WTC11 (cell line): ENCODE measurements around the gene ZDHHC19. TPM values are rescaled to one million over a fixed set of nuclear protein-coding genes. Genes with fewer than 3 reads are reported as not detected.

Experiments
- ATAC-seq: fragments of 200-7000 bp; cut with Tn5 transposase; 2 replicates; pipeline ENCODE4 v1.10.0; 2021; ENCODE audit warnings: mild to moderate bottlenecking, moderate library complexity
- CTCF ChIA-PET: fragments of 300-600 bp; sonication (Branson Sonifier 250); formaldehyde crosslinking; loops from one replicate; lab custom pipeline; 2021; ENCODE audit warnings: antibody characterized with exemption; lab: Charles Lee
- POLR2A ChIA-PET: fragments of 350-600 bp; sonication (Branson Sonifier 250); formaldehyde crosslinking; loops from one replicate; lab custom pipeline; 2021; ENCODE audit warnings: antibody characterized with exemption; lab: Charles Lee
- DNase-seq: peaks from one replicate; pipeline ENCODE4 v3.0.0; 2021; ENCODE audit warnings: low spot score
- H3K27ac Mint-ChIP-seq: 2 replicates; pipeline ENCODE4 v1.8.0; 2021; ENCODE audit warnings: mixed read lengths
- H3K27me3 Mint-ChIP-seq: 2 replicates; pipeline ENCODE4 v1.8.0; 2021; ENCODE audit warnings: low read depth, mild to moderate bottlenecking, moderate library complexity, mixed read lengths
- H3K36me3 Mint-ChIP-seq: 2 replicates; pipeline ENCODE4 v1.8.0; 2021; ENCODE audit warnings: mixed read lengths
- H3K4me1 Mint-ChIP-seq: 2 replicates; pipeline ENCODE4 v1.8.0; 2022; ENCODE audit warnings: mixed read lengths
- H3K4me3 Mint-ChIP-seq: 2 replicates; pipeline ENCODE4 v1.8.0; 2021; ENCODE audit warnings: mild to moderate bottlenecking, moderate library complexity, mixed read lengths
- H3K9me3 Mint-ChIP-seq: 2 replicates; pipeline ENCODE4 v1.8.0; 2021; ENCODE audit warnings: mixed read lengths
- CREM ChIP-seq: sonication (generic); formaldehyde crosslinking; IDR thresholded peaks from 2 replicates; pipeline ENCODE4 v1.8.1; 2022; ENCODE audit warnings: mild to moderate bottlenecking, missing genetic modification reagents, moderate library complexity
- EMX1 ChIP-seq: fragments of 250-450 bp; sonication (Bioruptor Pico); IDR thresholded peaks from 2 replicates; pipeline ENCODE4 v1.8.0; 2021; ENCODE audit warnings: mild to moderate bottlenecking
- ESRRA ChIP-seq: sonication (generic); formaldehyde crosslinking; IDR thresholded peaks from 2 replicates; pipeline ENCODE4 v1.8.1; 2022; ENCODE audit warnings: mild to moderate bottlenecking, missing genetic modification reagents, borderline replicate concordance
- FOXJ3 ChIP-seq: sonication (generic); formaldehyde crosslinking; IDR thresholded peaks from 2 replicates; pipeline ENCODE4 v1.9.0; 2021; ENCODE audit warnings: missing genetic modification reagents, mild to moderate bottlenecking, borderline replicate concordance
- FOXK1 ChIP-seq: sonication (generic); formaldehyde crosslinking; IDR thresholded peaks from 2 replicates; pipeline ENCODE4 v1.8.0; 2022; ENCODE audit warnings: mild to moderate bottlenecking, moderate library complexity, missing genetic modification reagents
- FOXP1 ChIP-seq: sonication (generic); formaldehyde crosslinking; IDR thresholded peaks from 2 replicates; pipeline ENCODE4 v1.8.0; 2022; ENCODE audit warnings: missing genetic modification reagents, mild to moderate bottlenecking, moderate library complexity, borderline replicate concordance
- GRHL2 ChIP-seq: fragments of 250-450 bp; sonication (Bioruptor Pico); IDR thresholded peaks from 2 replicates; pipeline ENCODE4 v1.8.0; 2022; ENCODE audit warnings: mild to moderate bottlenecking, moderate library complexity; ENCODE audit not compliant: insufficient replicate concordance, severe bottlenecking
- NFE2L1 ChIP-seq: sonication (generic); formaldehyde crosslinking; IDR thresholded peaks from 2 replicates; pipeline ENCODE4 v1.8.1; 2023; ENCODE audit warnings: missing genetic modification reagents
- SMAD3 ChIP-seq: sonication (generic); formaldehyde crosslinking; IDR thresholded peaks from 2 replicates; pipeline ENCODE4 v1.8.0; 2022; ENCODE audit warnings: missing genetic modification reagents, mild to moderate bottlenecking, borderline replicate concordance
- TP53 ChIP-seq: sonication (generic); formaldehyde crosslinking; IDR thresholded peaks from 2 replicates; pipeline ENCODE4 v1.8.1; 2023; ENCODE audit warnings: mild to moderate bottlenecking, missing genetic modification reagents
- ZNF219 ChIP-seq: sonication (generic); formaldehyde crosslinking; IDR thresholded peaks from 2 replicates; pipeline ENCODE4 v1.8.0; 2023; ENCODE audit warnings: missing genetic modification reagents, mild to moderate bottlenecking, borderline replicate concordance
- total RNA-seq: library from RNA; stranded (reverse); gene quantifications from 3 replicates; pipeline ENCODE4 v1.2.3, GENCODE V29; 2021
- TF ChIP-seq, protein P1 (sequence below): sonication (generic); formaldehyde crosslinking; IDR thresholded peaks from 2 replicates; pipeline ENCODE4 v1.8.1; 2023; ENCODE audit warnings: mild to moderate bottlenecking, missing genetic modification reagents
- TF ChIP-seq, protein P2 (sequence below): fragments of 250-450 bp; sonication (Bioruptor Pico); conservative IDR thresholded peaks from 2 replicates; pipeline ENCODE4 v1.9.0; 2021; ENCODE audit warnings: mild to moderate bottlenecking
- TF ChIP-seq, protein P3 (sequence below): sonication (generic); formaldehyde crosslinking; IDR thresholded peaks from 2 replicates; pipeline ENCODE4 v1.8.1; 2023; ENCODE audit warnings: mild to moderate bottlenecking, missing genetic modification reagents, moderate library complexity
- TF ChIP-seq, protein P4 (sequence below): sonication (generic); formaldehyde crosslinking; IDR thresholded peaks from 2 replicates; pipeline ENCODE4 v1.8.1; 2023; ENCODE audit warnings: mild to moderate bottlenecking, missing genetic modification reagents, moderate library complexity
- TF ChIP-seq, protein P5 (sequence below): sonication (generic); formaldehyde crosslinking; conservative IDR thresholded peaks from 2 replicates; pipeline ENCODE4 v1.8.1; 2023; ENCODE audit warnings: mild to moderate bottlenecking, low read depth, missing genetic modification reagents, moderate library complexity
- TF ChIP-seq, protein P6 (sequence below): sonication (generic); formaldehyde crosslinking; IDR thresholded peaks from 2 replicates; pipeline ENCODE4 v1.8.0; 2022; ENCODE audit warnings: missing genetic modification reagents
- TF ChIP-seq, protein P7 (sequence below): sonication (generic); formaldehyde crosslinking; IDR thresholded peaks from 2 replicates; pipeline ENCODE4 v1.8.1; 2022; ENCODE audit warnings: low read depth, missing genetic modification reagents, borderline replicate concordance

The ZDHHC19 gene
- total RNA-seq, 1 experiment from 2014 or later = 4.4 TPM

DNA sequence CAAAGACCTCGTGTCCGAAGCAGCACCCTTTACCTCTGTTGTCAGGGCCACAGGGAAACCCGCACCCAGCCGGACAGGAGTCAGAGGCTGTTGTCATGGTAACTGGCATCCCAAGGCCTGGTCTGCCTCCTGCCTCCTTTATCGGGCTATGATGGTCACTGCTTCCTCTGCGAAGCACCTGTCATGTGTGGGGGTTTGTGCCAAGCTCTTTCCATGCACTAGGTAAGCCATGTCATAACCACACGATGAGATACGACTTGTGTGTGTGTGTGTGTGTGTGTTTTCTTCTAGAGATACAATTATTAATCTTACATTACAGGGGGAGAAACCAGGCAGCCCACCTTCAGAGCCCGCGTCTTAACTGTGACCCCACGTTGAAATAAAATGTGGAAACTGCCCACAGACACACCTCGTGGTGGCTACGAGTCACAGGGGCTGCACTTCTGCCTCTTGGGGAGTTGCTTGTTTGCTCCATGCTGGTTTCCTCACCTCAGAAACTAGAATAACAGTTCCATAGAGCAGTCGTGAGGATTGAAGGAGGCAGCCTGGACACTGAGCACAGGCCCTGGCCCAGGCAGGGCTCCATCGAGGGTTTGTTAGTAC is 18.0 kb downstream of the ZDHHC19 start:
- ChIA-PET CTCF (interaction anchor here (0.6 to 4.2 kb wide), 3 partner anchors 14 to 120 kb away, joined by 3 to 50 read pairs (median 3); no protein-coding TSS in a partner anchor), POLR2A (no interaction called here)

DNA sequence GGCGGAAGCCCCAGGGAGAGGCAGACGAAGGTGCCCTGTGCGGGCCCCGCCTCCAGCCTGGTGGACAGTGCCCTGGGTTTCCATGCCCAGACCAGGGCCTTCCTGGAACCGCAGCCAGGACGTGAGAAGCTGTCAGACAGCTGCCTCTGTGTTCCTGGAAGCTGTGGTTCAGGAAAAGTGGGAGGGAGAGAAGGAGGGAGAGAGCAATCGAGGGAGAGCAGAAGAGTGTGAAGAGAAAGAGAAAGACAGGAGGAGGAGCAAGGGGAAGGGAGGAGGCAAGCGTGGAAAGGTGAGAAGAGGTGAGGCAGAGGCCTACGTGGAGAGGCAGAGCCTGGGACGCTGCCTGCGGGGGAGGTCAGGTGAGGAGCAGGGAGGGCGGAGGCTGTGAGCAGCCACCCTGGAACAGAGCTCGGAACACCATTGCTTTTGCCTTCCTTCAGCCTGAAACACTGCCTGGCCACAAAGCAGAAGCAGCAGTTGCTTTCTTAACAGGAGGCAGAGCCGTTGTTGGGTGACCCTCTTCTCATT is 18.6 kb downstream of the ZDHHC19 start:
- Mint-ChIP-seq H3K36me3 (no peaks in the 10 kb centered on the region), H3K9me3 (no peaks in the 10 kb centered on the region), H3K4me1 (peaks cover 7% of the 10 kb centered on the region), H3K4me3 (no peak overlapping the region), H3K27ac (0 out of 2 replicates have a peak overlapping the region, but pooled peaks have one; percentile 60), H3K27me3 (no peaks in the 10 kb centered on the region)
- DNase-seq (no peak), ATAC-seq (no peak; the same call in 1 of the 2 replicates)
- ChIA-PET POLR2A (no interaction called here), CTCF (interaction anchor here (0.6 to 4.2 kb wide), 4 partner anchors 13 to 171 kb away, joined by 3 to 50 read pairs (median 3); no protein-coding TSS in a partner anchor)
- TF ChIP-seq, protein P1, sequence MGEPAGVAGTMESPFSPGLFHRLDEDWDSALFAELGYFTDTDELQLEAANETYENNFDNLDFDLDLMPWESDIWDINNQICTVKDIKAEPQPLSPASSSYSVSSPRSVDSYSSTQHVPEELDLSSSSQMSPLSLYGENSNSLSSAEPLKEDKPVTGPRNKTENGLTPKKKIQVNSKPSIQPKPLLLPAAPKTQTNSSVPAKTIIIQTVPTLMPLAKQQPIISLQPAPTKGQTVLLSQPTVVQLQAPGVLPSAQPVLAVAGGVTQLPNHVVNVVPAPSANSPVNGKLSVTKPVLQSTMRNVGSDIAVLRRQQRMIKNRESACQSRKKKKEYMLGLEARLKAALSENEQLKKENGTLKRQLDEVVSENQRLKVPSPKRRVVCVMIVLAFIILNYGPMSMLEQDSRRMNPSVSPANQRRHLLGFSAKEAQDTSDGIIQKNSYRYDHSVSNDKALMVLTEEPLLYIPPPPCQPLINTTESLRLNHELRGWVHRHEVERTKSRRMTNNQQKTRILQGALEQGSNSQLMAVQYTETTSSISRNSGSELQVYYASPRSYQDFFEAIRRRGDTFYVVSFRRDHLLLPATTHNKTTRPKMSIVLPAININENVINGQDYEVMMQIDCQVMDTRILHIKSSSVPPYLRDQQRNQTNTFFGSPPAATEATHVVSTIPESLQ (CRISPR knock-in tag) = no peak
- TF ChIP-seq TP53 (CRISPR knock-in tag) (no peak), FOXJ3 (no peak), CREM (CRISPR knock-in tag) (no peak), GRHL2 (CRISPR knock-in tag) (no peak), ZNF219 (no peak), SMAD3 (CRISPR knock-in tag) (no peak), ESRRA (CRISPR knock-in tag) (no peak), EMX1 (no peak)
- TF ChIP-seq, protein P2, sequence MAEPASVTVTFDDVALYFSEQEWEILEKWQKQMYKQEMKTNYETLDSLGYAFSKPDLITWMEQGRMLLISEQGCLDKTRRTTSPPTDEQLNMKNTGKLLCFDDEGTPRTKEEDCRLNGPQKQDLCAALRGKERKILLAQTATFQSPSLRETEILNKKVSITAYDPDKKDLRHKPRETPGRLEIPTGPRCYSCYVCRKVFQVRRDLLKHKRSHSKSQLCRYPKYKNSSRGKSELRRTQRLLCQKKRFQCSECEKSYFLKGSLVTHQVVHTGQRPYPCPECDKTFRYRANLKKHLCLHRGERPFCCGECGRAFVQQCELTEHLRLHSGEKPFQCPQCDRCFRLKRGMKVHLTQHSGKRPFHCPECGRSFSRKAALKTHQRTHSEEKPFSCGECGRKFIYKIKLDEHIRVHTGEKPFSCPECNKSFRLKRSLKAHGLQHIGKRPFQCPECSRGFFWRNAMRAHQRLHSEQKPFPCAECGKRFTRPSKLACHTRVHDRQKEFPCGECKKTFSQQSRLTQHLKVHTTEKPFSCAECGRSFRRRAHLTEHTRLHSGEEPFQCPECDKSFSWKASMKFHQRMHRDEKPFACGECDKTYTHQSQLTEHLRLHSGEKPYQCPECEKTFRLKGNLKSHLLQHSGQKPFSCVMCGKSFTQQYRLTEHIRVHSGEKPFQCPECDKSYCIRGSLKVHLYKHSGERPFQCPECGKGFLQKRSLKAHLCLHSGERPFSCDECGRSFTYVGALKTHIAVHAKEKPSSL = no peak
- TF ChIP-seq, protein P3, sequence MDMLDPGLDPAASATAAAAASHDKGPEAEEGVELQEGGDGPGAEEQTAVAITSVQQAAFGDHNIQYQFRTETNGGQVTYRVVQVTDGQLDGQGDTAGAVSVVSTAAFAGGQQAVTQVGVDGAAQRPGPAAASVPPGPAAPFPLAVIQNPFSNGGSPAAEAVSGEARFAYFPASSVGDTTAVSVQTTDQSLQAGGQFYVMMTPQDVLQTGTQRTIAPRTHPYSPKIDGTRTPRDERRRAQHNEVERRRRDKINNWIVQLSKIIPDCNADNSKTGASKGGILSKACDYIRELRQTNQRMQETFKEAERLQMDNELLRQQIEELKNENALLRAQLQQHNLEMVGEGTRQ (CRISPR knock-in tag) = no peak
- TF ChIP-seq, protein P4, sequence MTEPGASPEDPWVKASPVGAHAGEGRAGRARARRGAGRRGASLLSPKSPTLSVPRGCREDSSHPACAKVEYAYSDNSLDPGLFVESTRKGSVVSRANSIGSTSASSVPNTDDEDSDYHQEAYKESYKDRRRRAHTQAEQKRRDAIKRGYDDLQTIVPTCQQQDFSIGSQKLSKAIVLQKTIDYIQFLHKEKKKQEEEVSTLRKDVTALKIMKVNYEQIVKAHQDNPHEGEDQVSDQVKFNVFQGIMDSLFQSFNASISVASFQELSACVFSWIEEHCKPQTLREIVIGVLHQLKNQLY (CRISPR knock-in tag) = no peak
- TF ChIP-seq, protein P5, sequence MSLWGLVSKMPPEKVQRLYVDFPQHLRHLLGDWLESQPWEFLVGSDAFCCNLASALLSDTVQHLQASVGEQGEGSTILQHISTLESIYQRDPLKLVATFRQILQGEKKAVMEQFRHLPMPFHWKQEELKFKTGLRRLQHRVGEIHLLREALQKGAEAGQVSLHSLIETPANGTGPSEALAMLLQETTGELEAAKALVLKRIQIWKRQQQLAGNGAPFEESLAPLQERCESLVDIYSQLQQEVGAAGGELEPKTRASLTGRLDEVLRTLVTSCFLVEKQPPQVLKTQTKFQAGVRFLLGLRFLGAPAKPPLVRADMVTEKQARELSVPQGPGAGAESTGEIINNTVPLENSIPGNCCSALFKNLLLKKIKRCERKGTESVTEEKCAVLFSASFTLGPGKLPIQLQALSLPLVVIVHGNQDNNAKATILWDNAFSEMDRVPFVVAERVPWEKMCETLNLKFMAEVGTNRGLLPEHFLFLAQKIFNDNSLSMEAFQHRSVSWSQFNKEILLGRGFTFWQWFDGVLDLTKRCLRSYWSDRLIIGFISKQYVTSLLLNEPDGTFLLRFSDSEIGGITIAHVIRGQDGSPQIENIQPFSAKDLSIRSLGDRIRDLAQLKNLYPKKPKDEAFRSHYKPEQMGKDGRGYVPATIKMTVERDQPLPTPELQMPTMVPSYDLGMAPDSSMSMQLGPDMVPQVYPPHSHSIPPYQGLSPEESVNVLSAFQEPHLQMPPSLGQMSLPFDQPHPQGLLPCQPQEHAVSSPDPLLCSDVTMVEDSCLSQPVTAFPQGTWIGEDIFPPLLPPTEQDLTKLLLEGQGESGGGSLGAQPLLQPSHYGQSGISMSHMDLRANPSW (CRISPR knock-in tag) = no peak

More for the DNA sequence above, 18.0 kb downstream of the ZDHHC19 start:
- TF ChIP-seq NFE2L1 (CRISPR knock-in tag) = no peak
- TF ChIP-seq, protein P6, sequence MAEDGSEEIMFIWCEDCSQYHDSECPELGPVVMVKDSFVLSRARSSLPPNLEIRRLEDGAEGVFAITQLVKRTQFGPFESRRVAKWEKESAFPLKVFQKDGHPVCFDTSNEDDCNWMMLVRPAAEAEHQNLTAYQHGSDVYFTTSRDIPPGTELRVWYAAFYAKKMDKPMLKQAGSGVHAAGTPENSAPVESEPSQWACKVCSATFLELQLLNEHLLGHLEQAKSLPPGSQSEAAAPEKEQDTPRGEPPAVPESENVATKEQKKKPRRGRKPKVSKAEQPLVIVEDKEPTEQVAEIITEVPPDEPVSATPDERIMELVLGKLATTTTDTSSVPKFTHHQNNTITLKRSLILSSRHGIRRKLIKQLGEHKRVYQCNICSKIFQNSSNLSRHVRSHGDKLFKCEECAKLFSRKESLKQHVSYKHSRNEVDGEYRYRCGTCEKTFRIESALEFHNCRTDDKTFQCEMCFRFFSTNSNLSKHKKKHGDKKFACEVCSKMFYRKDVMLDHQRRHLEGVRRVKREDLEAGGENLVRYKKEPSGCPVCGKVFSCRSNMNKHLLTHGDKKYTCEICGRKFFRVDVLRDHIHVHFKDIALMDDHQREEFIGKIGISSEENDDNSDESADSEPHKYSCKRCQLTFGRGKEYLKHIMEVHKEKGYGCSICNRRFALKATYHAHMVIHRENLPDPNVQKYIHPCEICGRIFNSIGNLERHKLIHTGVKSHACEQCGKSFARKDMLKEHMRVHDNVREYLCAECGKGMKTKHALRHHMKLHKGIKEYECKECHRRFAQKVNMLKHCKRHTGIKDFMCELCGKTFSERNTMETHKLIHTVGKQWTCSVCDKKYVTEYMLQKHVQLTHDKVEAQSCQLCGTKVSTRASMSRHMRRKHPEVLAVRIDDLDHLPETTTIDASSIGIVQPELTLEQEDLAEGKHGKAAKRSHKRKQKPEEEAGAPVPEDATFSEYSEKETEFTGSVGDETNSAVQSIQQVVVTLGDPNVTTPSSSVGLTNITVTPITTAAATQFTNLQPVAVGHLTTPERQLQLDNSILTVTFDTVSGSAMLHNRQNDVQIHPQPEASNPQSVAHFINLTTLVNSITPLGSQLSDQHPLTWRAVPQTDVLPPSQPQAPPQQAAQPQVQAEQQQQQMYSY = no peak
- TF ChIP-seq FOXJ3 = no peak
- TF ChIP-seq FOXK1 (CRISPR knock-in tag) = no peak
- TF ChIP-seq, protein P7, sequence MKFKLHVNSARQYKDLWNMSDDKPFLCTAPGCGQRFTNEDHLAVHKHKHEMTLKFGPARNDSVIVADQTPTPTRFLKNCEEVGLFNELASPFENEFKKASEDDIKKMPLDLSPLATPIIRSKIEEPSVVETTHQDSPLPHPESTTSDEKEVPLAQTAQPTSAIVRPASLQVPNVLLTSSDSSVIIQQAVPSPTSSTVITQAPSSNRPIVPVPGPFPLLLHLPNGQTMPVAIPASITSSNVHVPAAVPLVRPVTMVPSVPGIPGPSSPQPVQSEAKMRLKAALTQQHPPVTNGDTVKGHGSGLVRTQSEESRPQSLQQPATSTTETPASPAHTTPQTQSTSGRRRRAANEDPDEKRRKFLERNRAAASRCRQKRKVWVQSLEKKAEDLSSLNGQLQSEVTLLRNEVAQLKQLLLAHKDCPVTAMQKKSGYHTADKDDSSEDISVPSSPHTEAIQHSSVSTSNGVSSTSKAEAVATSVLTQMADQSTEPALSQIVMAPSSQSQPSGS = no peak
- TF ChIP-seq FOXP1 (CRISPR knock-in tag) = no peak
- Mint-ChIP-seq H3K27me3 (no peaks in the 10 kb centered on the region), H3K4me1 (peaks cover 7% of the 10 kb centered on the region), H3K9me3 (no peaks in the 10 kb centered on the region), H3K27ac (no peak overlapping the region), H3K36me3 (no peaks in the 10 kb centered on the region), H3K4me3 (no peak overlapping the region)
- no peak for DNase-seq
- no peak for ATAC-seq
